Measurements from ENCODE around the gene MGRN1.
"Not testable (repeated sequence)": the region's sequence is repeated elsewhere in the genome, so short reads cannot be mapped to it uniquely, and the experiment has no call there.

The MGRN1 gene

GRCh38 chr16:4734063-4734729 is 109.6 kb downstream of the MGRN1 start, which contains the start of the genes ANKS3 and DNAAF8:
Gene ANKS3 (minus strand): TSS chr16:4734271. CDS start chr16:4730149, 4,122 bp downstream.
Gene DNAAF8 (plus strand): TSS chr16:4734537. CDS start chr16:4736515, 1,978 bp downstream.
- TF ChIP-seq REST (IDR thresholded peaks at IDR 0.05; ENCODE audit: insufficient replicate concordance, low read depth) (peak; percentile 85), SPI1 (IDR thresholded peaks at IDR 0.05; ENCODE audit: borderline replicate concordance, low read depth) (no peak), GABPA (IDR thresholded peaks at IDR 0.05; ENCODE audit: low read depth) (peak; percentile 87), POLR2AphosphoS5 (IDR thresholded peaks at IDR 0.05; ENCODE audit: low read depth) (peak; percentile 32; the same call in 1 of the 2 replicates)
- Histone ChIP-seq H3K4me3 (replicated peaks; ENCODE audit: insufficient read depth, low read length) (peak within 1 kb of the TSS; percentile 98), H3K27ac (replicated peaks) (peak within 1 kb of the TSS; percentile 75), H3K27me3 (ENCODE audit: insufficient read depth, poor library complexity, severe bottlenecking) (no peaks in the 10 kb centered on the region)
- DNase-seq (ENCODE audit: low read depth in 1 of 2, low spot score in 1 of 2): peak; percentile 94 to 95

- TF ChIP-seq SPI1 (IDR thresholded peaks at IDR 0.05; ENCODE audit: borderline replicate concordance, low read depth) (peak; percentile 43; the same call in 1 of the 2 replicates), POLR2AphosphoS5 (IDR thresholded peaks at IDR 0.05; ENCODE audit: low read depth) (no peak), CTCF (IDR thresholded peaks at IDR 0.05; ENCODE audit: insufficient read depth, low read length) (no peak), GABPA (IDR thresholded peaks at IDR 0.05; ENCODE audit: low read depth) (no peak)
- DNase-seq (ENCODE audit: low read depth in 1 of 2, low spot score in 1 of 2): peak; percentile 54 to 82
- H3K27me3 ChIP-seq (ENCODE audit: insufficient read depth, poor library complexity, severe bottlenecking): no peaks in the 10 kb centered on the region
- peak overlapping the region; percentile 98 for H3K4me3 ChIP-seq (replicated peaks; ENCODE audit: insufficient read depth, low read length)
- H3K27ac ChIP-seq (replicated peaks): peak overlapping the region; percentile 75
These were observed 110.3 kb downstream of the MGRN1 start for GRCh38 chr16:4734730-4735535.

- no peak for TF ChIP-seq REST (IDR thresholded peaks at IDR 0.05; ENCODE audit: insufficient replicate concordance, low read depth)
- TF ChIP-seq GABPA (IDR thresholded peaks at IDR 0.05; ENCODE audit: low read depth): no peak
- no peak for TF ChIP-seq POLR2AphosphoS5 (IDR thresholded peaks at IDR 0.05; ENCODE audit: low read depth)
- no peak for TF ChIP-seq SPI1 (IDR thresholded peaks at IDR 0.05; ENCODE audit: borderline replicate concordance, low read depth)
- TF ChIP-seq CTCF (IDR thresholded peaks at IDR 0.05; ENCODE audit: insufficient read depth, low read length): no peak
- DNase-seq (ENCODE audit: low read depth in 1 of 2, low spot score in 1 of 2): no peak
- Histone ChIP-seq H3K27ac (replicated peaks) (no peak overlapping the region), H3K27me3 (ENCODE audit: insufficient read depth, poor library complexity, severe bottlenecking) (no peaks in the 10 kb centered on the region), H3K4me3 (replicated peaks; ENCODE audit: insufficient read depth, low read length) (no peak overlapping the region)
These were observed 111.9 kb downstream of the MGRN1 start for GRCh38 chr16:4736546-4736945.

GRCh38 chr16:4737545-4737944 is 112.9 kb downstream of the MGRN1 start:
- no peak for DNase-seq (ENCODE audit: low read depth in 1 of 2, low spot score in 1 of 2)
- no peak for TF ChIP-seq SPI1 (IDR thresholded peaks at IDR 0.05; ENCODE audit: borderline replicate concordance, low read depth)
- no peak for TF ChIP-seq CTCF (IDR thresholded peaks at IDR 0.05; ENCODE audit: insufficient read depth, low read length)
- no peak for TF ChIP-seq POLR2AphosphoS5 (IDR thresholded peaks at IDR 0.05; ENCODE audit: low read depth)
- TF ChIP-seq GABPA (IDR thresholded peaks at IDR 0.05; ENCODE audit: low read depth): no peak
- TF ChIP-seq REST (IDR thresholded peaks at IDR 0.05; ENCODE audit: insufficient replicate concordance, low read depth): no peak
- Histone ChIP-seq H3K4me3 (replicated peaks; ENCODE audit: insufficient read depth, low read length) (no peak overlapping the region), H3K27ac (replicated peaks) (no peak overlapping the region), H3K27me3 (ENCODE audit: insufficient read depth, poor library complexity, severe bottlenecking) (no peaks in the 10 kb centered on the region)

GRCh38 chr16:4738370-4738769 is 113.7 kb downstream of the MGRN1 start:
- not testable (repeated sequence) for H3K27ac ChIP-seq (replicated peaks); H3K27me3 ChIP-seq (ENCODE audit: insufficient read depth, poor library complexity, severe bottlenecking); DNase-seq (ENCODE audit: low read depth in 1 of 2, low spot score in 1 of 2); H3K4me3 ChIP-seq (replicated peaks; ENCODE audit: insufficient read depth, low read length)
